MCF 10A (cell line): ENCODE measurements around the gene APBA2. TPM values are rescaled to one million over a fixed set of nuclear protein-coding genes. Genes with fewer than 3 reads are reported as not detected.

Source experiments
- BruUV-seq: library from RNA; stranded (reverse); fragments of 400-500 nt; replicated peaks from 2 replicates; lab custom pipeline; 2021; lab: Mats Ljungman, UMichigan
- CTCF ChIA-PET: fragments of 300-600 bp; sonication (Branson Sonifier 250); formaldehyde crosslinking; extraction: SDS; loops from one replicate; lab custom pipeline; 2021; ENCODE audit warnings: antibody characterized with exemption, inconsistent platforms; lab: Yijun Ruan, JAX
- POLR2A ChIA-PET: fragments of 300-600, 350-650 bp; sonication (Branson Sonifier 250); formaldehyde crosslinking; extraction: SDS; loops from one replicate; lab custom pipeline; 2020; ENCODE audit warnings: antibody characterized with exemption, inconsistent platforms; lab: Yijun Ruan, JAX
- DNase-seq: peaks from one replicate; pipeline ENCODE4 v3.0.0-alpha.2; 2018; ENCODE audit not compliant: unreplicated experiment
- H3K27ac Mint-ChIP-seq: one replicate; pipeline ENCODE4 v1.8.0; 2022; ENCODE audit warnings: mild to moderate bottlenecking, low read depth, mixed read lengths; ENCODE audit not compliant: unreplicated experiment
- H3K27me3 Mint-ChIP-seq: one replicate; pipeline ENCODE4 v1.8.0; 2022; ENCODE audit warnings: mixed read lengths; ENCODE audit not compliant: insufficient read depth, unreplicated experiment
- H3K36me3 Mint-ChIP-seq: one replicate; pipeline ENCODE4 v1.8.0; 2022; ENCODE audit warnings: mild to moderate bottlenecking, moderate library complexity, mixed read lengths; ENCODE audit not compliant: insufficient read depth, unreplicated experiment
- H3K4me1 Mint-ChIP-seq: one replicate; pipeline ENCODE4 v1.8.0; 2022; ENCODE audit warnings: mixed read lengths; ENCODE audit not compliant: insufficient read depth, unreplicated experiment
- H3K4me3 Mint-ChIP-seq: one replicate; pipeline ENCODE4 v1.8.0; 2022; ENCODE audit warnings: mild to moderate bottlenecking, moderate library complexity, mixed read lengths; ENCODE audit not compliant: unreplicated experiment
- H3K9me3 Mint-ChIP-seq: one replicate; pipeline ENCODE4 v1.8.0; 2022; ENCODE audit warnings: mixed read lengths; ENCODE audit not compliant: unreplicated experiment
- intact Hi-C: fragments of 100-400 bp; cut with micrococcal nuclease; formaldehyde crosslinking; loops from 2 replicates; pipeline ENCODE4 v1.14.1; 2022
- total RNA-seq: library from RNA; stranded (reverse); gene quantifications from 2 replicates; pipeline ENCODE4 v1.2.3, GENCODE V29; 2022
- TF ChIP-seq, protein P1 (sequence below): fragments of 200-600 bp; IDR thresholded peaks from one replicate; pipeline ENCODE4 v1.8.0; 2022; ENCODE audit warnings: antibody characterized with exemption, mild to moderate bottlenecking; ENCODE audit not compliant: unreplicated experiment

APBA2 gene
- total RNA-seq, 1 experiment from 2014 or later, result not detected

DNA sequence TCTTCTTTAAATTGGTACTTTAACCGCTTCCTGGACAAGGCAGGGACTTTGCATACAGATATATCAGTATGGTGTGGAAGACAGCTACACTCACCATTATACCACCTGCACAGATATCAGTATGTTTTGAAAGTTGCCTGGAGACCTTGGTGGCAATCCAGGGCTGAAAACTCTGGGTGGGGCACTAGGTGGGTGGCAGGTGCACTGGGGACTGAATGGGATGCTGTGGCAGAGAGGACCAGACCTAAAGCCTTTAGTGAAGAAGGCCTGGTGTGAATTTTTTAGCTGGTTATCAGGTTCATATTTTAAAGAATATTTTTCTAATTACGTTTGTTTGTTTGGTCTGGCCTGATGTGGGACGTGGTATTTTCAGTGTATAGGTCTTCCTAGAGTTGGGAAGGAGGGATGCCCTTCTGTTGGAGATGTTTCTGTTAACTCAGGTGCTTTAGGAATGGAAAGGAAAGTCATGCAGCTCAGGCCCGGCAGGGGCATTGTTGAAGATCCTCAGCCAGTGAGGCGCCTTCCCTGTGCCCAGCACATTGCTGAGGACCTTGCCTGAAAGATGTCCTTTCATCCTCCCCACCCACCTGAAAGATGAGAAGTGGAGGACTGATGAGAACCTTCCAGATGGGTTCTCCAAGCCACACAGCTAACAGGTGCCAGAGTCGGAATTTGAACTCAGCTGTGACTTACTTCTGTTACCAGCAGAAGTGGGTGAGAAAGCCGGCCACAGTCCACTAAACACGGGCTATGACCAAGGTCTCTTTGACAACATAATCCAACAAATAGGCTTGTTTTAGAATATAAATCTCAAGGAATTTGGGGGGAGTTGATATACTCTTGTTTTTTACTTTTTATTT lies 77.3 kb downstream of the APBA2 start:
- ChIA-PET POLR2A (no interaction called here), CTCF (interaction anchor here (0.7 to 1.4 kb wide), 2 partner anchors 11 to 836 kb away, joined by 3 read pairs; no protein-coding TSS in a partner anchor)
- H3K27me3 Mint-ChIP-seq, result peaks cover 40% of the 10 kb centered on the region
- TF ChIP-seq, protein P1, sequence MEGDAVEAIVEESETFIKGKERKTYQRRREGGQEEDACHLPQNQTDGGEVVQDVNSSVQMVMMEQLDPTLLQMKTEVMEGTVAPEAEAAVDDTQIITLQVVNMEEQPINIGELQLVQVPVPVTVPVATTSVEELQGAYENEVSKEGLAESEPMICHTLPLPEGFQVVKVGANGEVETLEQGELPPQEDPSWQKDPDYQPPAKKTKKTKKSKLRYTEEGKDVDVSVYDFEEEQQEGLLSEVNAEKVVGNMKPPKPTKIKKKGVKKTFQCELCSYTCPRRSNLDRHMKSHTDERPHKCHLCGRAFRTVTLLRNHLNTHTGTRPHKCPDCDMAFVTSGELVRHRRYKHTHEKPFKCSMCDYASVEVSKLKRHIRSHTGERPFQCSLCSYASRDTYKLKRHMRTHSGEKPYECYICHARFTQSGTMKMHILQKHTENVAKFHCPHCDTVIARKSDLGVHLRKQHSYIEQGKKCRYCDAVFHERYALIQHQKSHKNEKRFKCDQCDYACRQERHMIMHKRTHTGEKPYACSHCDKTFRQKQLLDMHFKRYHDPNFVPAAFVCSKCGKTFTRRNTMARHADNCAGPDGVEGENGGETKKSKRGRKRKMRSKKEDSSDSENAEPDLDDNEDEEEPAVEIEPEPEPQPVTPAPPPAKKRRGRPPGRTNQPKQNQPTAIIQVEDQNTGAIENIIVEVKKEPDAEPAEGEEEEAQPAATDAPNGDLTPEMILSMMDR, result no peak
- DNase-seq, result no peak
- H3K4me1 Mint-ChIP-seq, result no peaks in the 10 kb centered on the region
- no peak overlapping the region for H3K4me3 Mint-ChIP-seq
- no peaks in the 10 kb centered on the region for H3K36me3 Mint-ChIP-seq
- intact Hi-C loops, result no loop called here
- no TSS peak for BruUV-seq
- no peaks in the 10 kb centered on the region for H3K9me3 Mint-ChIP-seq
- H3K27ac Mint-ChIP-seq, result no peak overlapping the region

- Mint-ChIP-seq H3K27ac (no peak overlapping the region), H3K4me3 (no peak overlapping the region), H3K4me1 (no peaks in the 10 kb centered on the region), H3K9me3 (no peaks in the 10 kb centered on the region), H3K27me3 (peaks cover 45% of the 10 kb centered on the region), H3K36me3 (no peaks in the 10 kb centered on the region)
- no peak for DNase-seq
- intact Hi-C loops, result no loop called here
- TF ChIP-seq, protein P1, result no peak
- ChIA-PET CTCF (interaction anchor here (1.4 kb wide), 1 partner anchor 11 kb away, joined by 3 read pairs; no protein-coding TSS in a partner anchor), POLR2A (no interaction called here)
- BruUV-seq, result no TSS peak
Observed at GRCh38 chr15:28963711-28964081, 77.9 kb downstream of the APBA2 start.

DNA sequence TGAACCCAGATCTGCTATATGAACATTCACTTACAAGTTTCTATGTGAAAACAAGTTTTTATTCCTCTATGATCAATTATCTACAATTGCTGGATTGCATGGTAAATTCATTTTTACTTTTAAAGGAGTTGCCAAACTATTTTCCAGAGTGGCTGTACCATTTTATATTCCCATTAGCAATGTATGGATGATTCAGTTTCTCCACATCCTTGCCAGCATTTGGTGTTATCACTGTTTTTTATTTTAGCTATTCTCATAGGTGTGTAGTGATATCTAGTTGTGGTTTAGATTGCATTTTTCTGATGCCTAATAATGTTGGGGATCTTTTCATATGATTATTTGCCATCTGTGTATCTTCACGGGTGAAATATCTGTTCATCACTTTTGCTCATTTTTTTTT lies 78.3 kb downstream of the APBA2 start:
- Mint-ChIP-seq H3K27me3 (peaks cover 45% of the 10 kb centered on the region), H3K9me3 (no peaks in the 10 kb centered on the region), H3K27ac (no peak overlapping the region), H3K36me3 (no peaks in the 10 kb centered on the region), H3K4me3 (no peak overlapping the region), H3K4me1 (no peaks in the 10 kb centered on the region)
- CTCF ChIA-PET, result interaction anchor here (1.4 kb wide), 1 partner anchor 10 kb away, joined by 3 read pairs; no protein-coding TSS in a partner anchor
- POLR2A ChIA-PET, result no interaction called here
- DNase-seq, result no peak
- BruUV-seq, result no TSS peak
- TF ChIP-seq, protein P1, result no peak
- intact Hi-C loops, result no loop called here

- no peaks in the 10 kb centered on the region for H3K36me3 Mint-ChIP-seq
- BruUV-seq, result no TSS peak
- H3K4me1 Mint-ChIP-seq, result no peaks in the 10 kb centered on the region
- intact Hi-C loops, result no loop called here
- peaks cover 58% of the 10 kb centered on the region for H3K27me3 Mint-ChIP-seq
- DNase-seq, result no peak
- ChIA-PET POLR2A (no interaction called here), CTCF (no interaction called here)
- no peak overlapping the region for H3K27ac Mint-ChIP-seq
- H3K4me3 Mint-ChIP-seq, result no peak overlapping the region
- TF ChIP-seq, protein P1, result no peak
- no peaks in the 10 kb centered on the region for H3K9me3 Mint-ChIP-seq
Observed at GRCh38 chr15:28967066-28967465, 81.3 kb downstream of the APBA2 start.
